IMR-90 (cell line): Measurements from ENCODE around the gene SETD6. TPM values are rescaled to one million over a fixed set of nuclear protein-coding genes. Genes with fewer than 3 reads are reported as not detected.

Experiments
- ATAC-seq: fragments of 200-7000 bp; cut with Tn5 transposase; 2 replicates; pipeline ENCODE4 v1.9.1; 2020; ENCODE audit warnings: low read depth, mild to moderate bottlenecking, moderate library complexity
- BruUV-seq: library from RNA; stranded (reverse); fragments of 400-500 nt; replicated peaks from 2 replicates; lab custom pipeline; 2021; lab: Mats Ljungman, UMichigan
- CTCF ChIA-PET: fragments of 300-600 bp; formaldehyde crosslinking; extraction: SDS; loops from one replicate; lab custom pipeline; 2021; ENCODE audit warnings: antibody characterized with exemption; lab: Yijun Ruan, JAX
- POLR2A ChIA-PET: fragments of 300-600 bp; sonication (Branson Sonifier 250); formaldehyde crosslinking; loops from one replicate; lab custom pipeline; 2022; ENCODE audit warnings: antibody characterized with exemption; ENCODE audit not compliant: unreplicated experiment; lab: Charles Lee
- DNase-seq: peaks from one replicate; pipeline ENCODE4 v3.0.0; 2013
- H2AFZ ChIP-seq: replicated peaks from 2 replicates; pipeline ENCODE3; 2013; ENCODE audit warnings: low read length, mild to moderate bottlenecking; ENCODE audit not compliant: poor library complexity
- H2AK5ac ChIP-seq: 2 replicates; pipeline ENCODE4 v1.6.1; 2013; ENCODE audit warnings: low read depth, low read length, inconsistent platforms
- H2AK9ac ChIP-seq: replicated peaks from 2 replicates; pipeline ENCODE3; 2013; ENCODE audit warnings: mild to moderate bottlenecking, low read depth, low read length, moderate library complexity; ENCODE audit not compliant: poor library complexity
- H2BK120ac ChIP-seq: 2 replicates; pipeline ENCODE4 v1.6.1; 2013; ENCODE audit warnings: low read depth, low read length, inconsistent platforms
- H2BK15ac ChIP-seq: 3 replicates; pipeline ENCODE4 v1.6.1; 2013; ENCODE audit warnings: low read depth, low read length, inconsistent platforms
- H2BK20ac ChIP-seq: 2 replicates; pipeline ENCODE4 v1.6.1; 2013; ENCODE audit warnings: low read depth, mild to moderate bottlenecking, inconsistent platforms, low read length, moderate library complexity
- H2BK5ac ChIP-seq: 2 replicates; pipeline ENCODE4 v1.6.1; 2013; ENCODE audit warnings: mild to moderate bottlenecking, low read depth, low read length, inconsistent platforms; ENCODE audit not compliant: poor library complexity, severe bottlenecking
- H3K14ac ChIP-seq: replicated peaks from 2 replicates; pipeline ENCODE4 v1.6.1; 2013; ENCODE audit warnings: low read depth, low read length, inconsistent platforms
- H3K18ac ChIP-seq: 2 replicates; pipeline ENCODE4 v1.6.1; 2013; ENCODE audit warnings: low read depth, low read length, control low read depth
- H3K23ac ChIP-seq: 2 replicates; pipeline ENCODE4 v1.6.1; 2013; ENCODE audit warnings: low read depth, low read length, inconsistent platforms
- H3K27ac ChIP-seq: 2 replicates; pipeline ENCODE4 v1.5.1; 2013; ENCODE audit warnings: mild to moderate bottlenecking, control low read depth, low read length; ENCODE audit not compliant: insufficient read depth
- H3K27me3 ChIP-seq: 2 replicates; pipeline ENCODE4 v1.6.1; 2013; ENCODE audit warnings: low read length; ENCODE audit not compliant: control insufficient read depth, insufficient read depth
- H3K36me3 ChIP-seq: 2 replicates; pipeline ENCODE4 v1.6.1; 2013; ENCODE audit warnings: low read length, mixed read lengths; ENCODE audit not compliant: control insufficient read depth, insufficient read depth
- H3K4ac ChIP-seq: 2 replicates; pipeline ENCODE4 v1.6.1; 2013; ENCODE audit warnings: low read depth, low read length, inconsistent platforms
- H3K4me1 ChIP-seq: 2 replicates; pipeline ENCODE4 v1.6.1; 2013; ENCODE audit warnings: low read length, mixed read lengths; ENCODE audit not compliant: control insufficient read depth, insufficient read depth
- H3K4me2 ChIP-seq: 2 replicates; pipeline ENCODE4 v1.6.1; 2013; ENCODE audit warnings: low read depth, mild to moderate bottlenecking, control low read depth, low read length, moderate library complexity
- H3K4me3 ChIP-seq: 2 replicates; pipeline ENCODE4 v1.5.1; 2013; ENCODE audit warnings: low read depth, mild to moderate bottlenecking, control low read depth, low read length, moderate library complexity; ENCODE audit not compliant: insufficient read depth
- H3K56ac ChIP-seq: 2 replicates; pipeline ENCODE4 v1.6.1; 2013; ENCODE audit warnings: low read length, inconsistent platforms; ENCODE audit not compliant: insufficient read depth; ENCODE audit errors: extremely low read depth
- H3K79me1 ChIP-seq, 2 experiments: 2 replicates each; pipeline ENCODE4 v1.6.1; 2013; ENCODE audit warnings: low read length in 2 of 2, inconsistent platforms in 1 of 2, low read depth in 1 of 2
- H3K9ac ChIP-seq: 2 replicates; pipeline ENCODE4 v1.6.1; 2013; ENCODE audit warnings: low read depth, low read length, control low read depth
- H3K9me1 ChIP-seq: 2 replicates; pipeline ENCODE4 v1.6.1; 2013; ENCODE audit warnings: low read length, inconsistent platforms; ENCODE audit not compliant: insufficient read depth
- H3K9me3 ChIP-seq: 2 replicates; pipeline ENCODE4 v1.6.1; 2013; ENCODE audit warnings: low read length; ENCODE audit not compliant: control insufficient read depth, insufficient read depth
- H4K20me1 ChIP-seq: 2 replicates; pipeline ENCODE4 v1.6.1; 2013; ENCODE audit warnings: low read length, inconsistent platforms; ENCODE audit not compliant: insufficient read depth
- H4K5ac ChIP-seq: 2 replicates; pipeline ENCODE4 v1.6.1; 2013; ENCODE audit warnings: mild to moderate bottlenecking, low read depth, low read length, control low read depth
- H4K8ac ChIP-seq, 2 experiments: 2 replicates each; pipeline ENCODE4 v1.6.1; 2013; ENCODE audit warnings: low read depth in 2 of 2, low read length in 2 of 2, control low read depth in 1 of 2, inconsistent platforms in 1 of 2
- H4K91ac ChIP-seq: 2 replicates; pipeline ENCODE4 v1.6.1; 2013; ENCODE audit warnings: low read depth, low read length, inconsistent platforms; ENCODE audit not compliant: insufficient read depth
- BHLHE40 ChIP-seq: fragments of 150-350 bp; IDR thresholded peaks from 2 replicates; pipeline ENCODE4 v1.6.1; 2016; ENCODE audit warnings: mild to moderate bottlenecking, low read depth, low read length
- CEBPB ChIP-seq: IDR thresholded peaks from 2 replicates; pipeline ENCODE4 v1.6.1; 2012; ENCODE audit warnings: low read depth, low read length, improper control_type of control experiment
- CHD1 ChIP-seq: IDR thresholded peaks from 2 replicates; pipeline ENCODE4 v1.6.1; 2012; ENCODE audit warnings: low read depth, low read length, improper control_type of control experiment
- FOS ChIP-seq: fragments of 150-350 bp; IDR thresholded peaks from 2 replicates; pipeline ENCODE4 v1.6.1; 2016; ENCODE audit warnings: low read depth, low read length
- MAFK ChIP-seq: IDR thresholded peaks from 2 replicates; pipeline ENCODE4 v1.6.1; 2012; ENCODE audit warnings: low read depth, low read length, improper control_type of control experiment
- MAZ ChIP-seq: IDR thresholded peaks from 2 replicates; pipeline ENCODE4 v1.6.1; 2012; ENCODE audit warnings: low read depth, mild to moderate bottlenecking, low read length, improper control_type of control experiment, moderate library complexity, borderline replicate concordance
- MXI1 ChIP-seq: IDR thresholded peaks from 2 replicates; pipeline ENCODE4 v1.6.1; 2012; ENCODE audit warnings: low read depth, mild to moderate bottlenecking, low read length, moderate library complexity, borderline replicate concordance
- NFE2L2 ChIP-seq: fragments of 150-350 bp; IDR thresholded peaks from 2 replicates; pipeline ENCODE4 v1.6.1; 2016; ENCODE audit warnings: low read depth, mild to moderate bottlenecking, low read length
- POLR2A ChIP-seq: IDR thresholded peaks from 2 replicates; pipeline ENCODE4 v1.6.1; 2012; ENCODE audit warnings: mild to moderate bottlenecking, low read depth, low read length
- RAD21 ChIP-seq: IDR thresholded peaks from 2 replicates; pipeline ENCODE4 v1.6.1; 2012; ENCODE audit warnings: low read length, improper control_type of control experiment
- RCOR1 ChIP-seq: IDR thresholded peaks from 2 replicates; pipeline ENCODE4 v1.6.1; 2012; ENCODE audit warnings: mild to moderate bottlenecking, low read length, improper control_type of control experiment; ENCODE audit not compliant: insufficient replicate concordance
- RFX5 ChIP-seq: IDR thresholded peaks from 2 replicates; pipeline ENCODE4 v1.8.0; 2012; ENCODE audit warnings: low read depth, mild to moderate bottlenecking, low read length, moderate library complexity
- SMC3 ChIP-seq: fragments of 150-350 bp; IDR thresholded peaks from 2 replicates; pipeline ENCODE4 v1.6.1; 2016; ENCODE audit warnings: low read depth, mild to moderate bottlenecking, antibody characterized with exemption, low read length, moderate library complexity
- WGBS, 2 experiments: methylation state at CpG; one replicate each; pipeline versions ENCODE4 v1.1.5 to v1.1.7; 2013; ENCODE audit warnings: missing lambda C conversion rate in 2 of 2; ENCODE audit not compliant: insufficient read length in 1 of 2; ENCODE audit errors: extremely low coverage in 2 of 2; 5-methylcytosine and 5-hydroxymethylcytosine counted together
- dilution Hi-C: fragments of 300-500 bp; cut with HindIII; formaldehyde crosslinking; loops from one replicate; pipeline ENCODE4 v1.14.3; 2018; ENCODE audit warnings: low sequenced_read_pairs; ENCODE audit not compliant: unreplicated experiment
- in situ Hi-C: fragments of 300-500 bp; cut with MboI; formaldehyde crosslinking; loops from 3 replicates; pipeline ENCODE4 v1.14.3; 2019; ENCODE audit warnings: low sequenced_read_pairs, inconsistent platforms, mixed read lengths
- intact Hi-C: fragments of 100-400 bp; cut with micrococcal nuclease; formaldehyde crosslinking; loops from 2 replicates; pipeline ENCODE4 v1.10.0; 2022
- polyA plus RNA-seq, 3 experiments: library from polyadenylated mRNA; depleted of rRNA; stranded (reverse); fragments of >200 nt; gene quantifications; 2 replicates each; pipeline ENCODE4 v1.2.3, GENCODE V29; 2012; ENCODE audit warnings: low replicate concordance in 1 of 3
- total RNA-seq: library from RNA; depleted of rRNA; stranded (reverse); fragments of >200 nt; gene quantifications from 2 replicates; pipeline ENCODE4 v1.2.3, GENCODE V29; 2012
- TF ChIP-seq, protein P1 (sequence below): conservative IDR thresholded peaks from 2 replicates; pipeline ENCODE4 v1.5.1; 2012; ENCODE audit warnings: mild to moderate bottlenecking, low read depth, low read length, improper control_type of control experiment
- TF ChIP-seq, protein P2 (sequence below): fragments of 150-350 bp; IDR thresholded peaks from 2 replicates; pipeline ENCODE4 v1.6.1; 2016; ENCODE audit warnings: low read depth, mild to moderate bottlenecking, low read length, moderate library complexity, borderline replicate concordance
- TF ChIP-seq, protein P3 (sequence below): fragments of 150-350 bp; IDR thresholded peaks from 2 replicates; pipeline ENCODE4 v1.6.1; 2017; ENCODE audit warnings: mild to moderate bottlenecking, antibody characterized with exemption, low read length, low read depth

Gene SETD6
- total and polyA plus RNA-seq, 2 of the 4 experiments (the other 2 are of a cell fraction): 3.2 to 6.4 TPM

DNA sequence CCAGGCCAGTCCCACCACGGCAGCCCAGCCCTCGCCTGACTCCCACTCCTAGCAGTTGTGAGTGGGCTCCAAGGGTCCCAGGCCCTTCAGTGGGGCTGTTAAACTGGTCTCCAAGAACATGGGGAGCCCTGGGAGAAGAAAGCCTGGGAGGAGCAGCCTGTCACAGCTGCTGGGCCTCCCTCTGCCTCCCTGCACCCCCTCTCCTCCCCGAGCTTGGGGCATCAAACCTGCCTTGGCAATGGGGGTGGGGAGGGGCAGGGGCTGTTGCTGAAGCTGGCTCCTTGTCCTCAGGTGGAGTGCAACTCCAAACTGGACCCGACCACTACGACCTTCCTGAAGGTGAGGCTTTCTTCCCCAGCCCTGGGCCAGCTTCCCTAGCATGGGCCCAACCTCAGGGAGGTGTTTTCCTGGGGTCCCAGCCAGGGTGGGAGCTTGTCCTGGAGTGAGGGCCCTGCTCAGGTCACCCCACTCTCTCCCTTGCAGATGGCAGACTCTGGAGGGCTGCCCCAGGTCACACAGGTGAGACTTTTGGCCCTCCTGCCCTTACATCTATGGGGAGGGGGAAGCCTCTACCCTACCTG is 6.6 kb upstream of the SETD6 start:
- Histone ChIP-seq H3K36me3 (peaks cover 3% of the 10 kb centered on the region; the same call in 1 of the 2 replicates), H3K56ac (no peak overlapping the region), H3K18ac (no peak overlapping the region), H4K5ac (no peak overlapping the region), H2BK20ac (no peak overlapping the region), H4K8ac (no peak overlapping the region), H2AK9ac (no peak overlapping the region), H3K4me1 (no peaks in the 10 kb centered on the region), H2AFZ (peak overlapping the region; percentile 32), H4K91ac (no peak overlapping the region), H3K79me1 (no peaks in the 10 kb centered on the region), H2BK15ac (no peak overlapping the region), H3K9ac (no peak overlapping the region), H2BK5ac (no peak overlapping the region), H2BK120ac (no peak overlapping the region), H3K9me1 (no peaks in the 10 kb centered on the region), H3K14ac (no peak overlapping the region), H4K20me1 (peaks cover 6% of the 10 kb centered on the region; the same call in 1 of the 2 replicates), H3K4me2 (no peak overlapping the region), H3K9me3 (no peaks in the 10 kb centered on the region), H3K27me3 (no peaks in the 10 kb centered on the region), H3K27ac (no peak overlapping the region), H2AK5ac (no peak overlapping the region), H3K23ac (no peak overlapping the region), H3K4me3 (no peak overlapping the region), H3K4ac (no peak overlapping the region)
- POLR2A ChIA-PET: no interaction called here
- intact Hi-C loops: no loop called here
- DNase-seq (no peak), ATAC-seq (no peak)
- no TSS peak for BruUV-seq
- dilution Hi-C loops: no loop called here
- WGBS, 2 experiments: no CpG with 5 or more reads among the region's 5 CpGs
- CTCF ChIA-PET: interaction anchor here (0.6 kb wide), 1 partner anchor 452 kb away, joined by 4 read pairs; no protein-coding TSS in a partner anchor
- in situ Hi-C loops: no loop called here
- TF ChIP-seq SMC3: no peak
- TF ChIP-seq RAD21: no peak
- no peak for TF ChIP-seq NFE2L2
- no peak for TF ChIP-seq RCOR1
- TF ChIP-seq FOS: no peak
- TF ChIP-seq, protein P1, sequence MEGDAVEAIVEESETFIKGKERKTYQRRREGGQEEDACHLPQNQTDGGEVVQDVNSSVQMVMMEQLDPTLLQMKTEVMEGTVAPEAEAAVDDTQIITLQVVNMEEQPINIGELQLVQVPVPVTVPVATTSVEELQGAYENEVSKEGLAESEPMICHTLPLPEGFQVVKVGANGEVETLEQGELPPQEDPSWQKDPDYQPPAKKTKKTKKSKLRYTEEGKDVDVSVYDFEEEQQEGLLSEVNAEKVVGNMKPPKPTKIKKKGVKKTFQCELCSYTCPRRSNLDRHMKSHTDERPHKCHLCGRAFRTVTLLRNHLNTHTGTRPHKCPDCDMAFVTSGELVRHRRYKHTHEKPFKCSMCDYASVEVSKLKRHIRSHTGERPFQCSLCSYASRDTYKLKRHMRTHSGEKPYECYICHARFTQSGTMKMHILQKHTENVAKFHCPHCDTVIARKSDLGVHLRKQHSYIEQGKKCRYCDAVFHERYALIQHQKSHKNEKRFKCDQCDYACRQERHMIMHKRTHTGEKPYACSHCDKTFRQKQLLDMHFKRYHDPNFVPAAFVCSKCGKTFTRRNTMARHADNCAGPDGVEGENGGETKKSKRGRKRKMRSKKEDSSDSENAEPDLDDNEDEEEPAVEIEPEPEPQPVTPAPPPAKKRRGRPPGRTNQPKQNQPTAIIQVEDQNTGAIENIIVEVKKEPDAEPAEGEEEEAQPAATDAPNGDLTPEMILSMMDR: no peak
- TF ChIP-seq, protein P2, sequence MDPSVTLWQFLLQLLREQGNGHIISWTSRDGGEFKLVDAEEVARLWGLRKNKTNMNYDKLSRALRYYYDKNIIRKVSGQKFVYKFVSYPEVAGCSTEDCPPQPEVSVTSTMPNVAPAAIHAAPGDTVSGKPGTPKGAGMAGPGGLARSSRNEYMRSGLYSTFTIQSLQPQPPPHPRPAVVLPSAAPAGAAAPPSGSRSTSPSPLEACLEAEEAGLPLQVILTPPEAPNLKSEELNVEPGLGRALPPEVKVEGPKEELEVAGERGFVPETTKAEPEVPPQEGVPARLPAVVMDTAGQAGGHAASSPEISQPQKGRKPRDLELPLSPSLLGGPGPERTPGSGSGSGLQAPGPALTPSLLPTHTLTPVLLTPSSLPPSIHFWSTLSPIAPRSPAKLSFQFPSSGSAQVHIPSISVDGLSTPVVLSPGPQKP: no peak
- TF ChIP-seq MAFK: no peak
- TF ChIP-seq RFX5: no peak
- no peak for TF ChIP-seq POLR2A
- no peak for TF ChIP-seq CEBPB
- no peak for TF ChIP-seq MAZ
- no peak for TF ChIP-seq BHLHE40
- TF ChIP-seq, protein P3, sequence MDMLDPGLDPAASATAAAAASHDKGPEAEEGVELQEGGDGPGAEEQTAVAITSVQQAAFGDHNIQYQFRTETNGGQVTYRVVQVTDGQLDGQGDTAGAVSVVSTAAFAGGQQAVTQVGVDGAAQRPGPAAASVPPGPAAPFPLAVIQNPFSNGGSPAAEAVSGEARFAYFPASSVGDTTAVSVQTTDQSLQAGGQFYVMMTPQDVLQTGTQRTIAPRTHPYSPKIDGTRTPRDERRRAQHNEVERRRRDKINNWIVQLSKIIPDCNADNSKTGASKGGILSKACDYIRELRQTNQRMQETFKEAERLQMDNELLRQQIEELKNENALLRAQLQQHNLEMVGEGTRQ: no peak
- TF ChIP-seq CHD1: no peak
- no peak for TF ChIP-seq MXI1
